HL-60 (cell line): ENCODE data around the gene TMEM237.
"Not testable (repeated sequence)": the region's sequence is repeated elsewhere in the genome, so short reads cannot be mapped to it uniquely, and the experiment has no call there.

ENCODE experiments used
- DNase-seq, 2 experiments: peaks; one replicate each; pipeline ENCODE4 v3.0.0-alpha.2; 2010 to 2020; ENCODE audit warnings: low read depth in 1 of 2, low spot score in 1 of 2
- H3K27ac ChIP-seq: fragments of 250-450 bp; sonication (Bioruptor Pico); replicated peaks from 2 replicates; pipeline ENCODE4 v1.5.1; 2020; ENCODE audit warnings: mild to moderate bottlenecking, moderate library complexity
- H3K27me3 ChIP-seq: fragments of 250-450 bp; sonication (Bioruptor Pico); 2 replicates; pipeline ENCODE4 v1.5.1; 2021; ENCODE audit warnings: mild to moderate bottlenecking, moderate library complexity; ENCODE audit not compliant: insufficient read depth, poor library complexity, severe bottlenecking
- H3K4me3 ChIP-seq: replicated peaks from 2 replicates; pipeline ENCODE4 v1.5.1; 2011; ENCODE audit warnings: mild to moderate bottlenecking, control low read depth, low read length; ENCODE audit not compliant: insufficient read depth
- GABPA ChIP-seq: IDR thresholded peaks from 2 replicates; pipeline ENCODE4 v1.6.1; 2012; ENCODE audit warnings: low read depth
- POLR2AphosphoS5 ChIP-seq: IDR thresholded peaks from 2 replicates; pipeline ENCODE4 v1.6.1; 2012; ENCODE audit warnings: low read depth
- SPI1 ChIP-seq: IDR thresholded peaks from 2 replicates; pipeline ENCODE4 v1.6.1; 2012; ENCODE audit warnings: low read depth, mild to moderate bottlenecking, borderline replicate concordance
- TF ChIP-seq, protein P1 (sequence below): IDR thresholded peaks from one replicate; pipeline ENCODE4 v1.5.1; 2011; ENCODE audit warnings: low read length, control low read depth, inconsistent platforms; ENCODE audit not compliant: insufficient read depth
- TF ChIP-seq, protein P2 (sequence below): IDR thresholded peaks from 2 replicates; pipeline ENCODE4 v1.6.1; 2012; ENCODE audit warnings: low read depth; ENCODE audit not compliant: insufficient replicate concordance

The TMEM237 gene

DNA sequence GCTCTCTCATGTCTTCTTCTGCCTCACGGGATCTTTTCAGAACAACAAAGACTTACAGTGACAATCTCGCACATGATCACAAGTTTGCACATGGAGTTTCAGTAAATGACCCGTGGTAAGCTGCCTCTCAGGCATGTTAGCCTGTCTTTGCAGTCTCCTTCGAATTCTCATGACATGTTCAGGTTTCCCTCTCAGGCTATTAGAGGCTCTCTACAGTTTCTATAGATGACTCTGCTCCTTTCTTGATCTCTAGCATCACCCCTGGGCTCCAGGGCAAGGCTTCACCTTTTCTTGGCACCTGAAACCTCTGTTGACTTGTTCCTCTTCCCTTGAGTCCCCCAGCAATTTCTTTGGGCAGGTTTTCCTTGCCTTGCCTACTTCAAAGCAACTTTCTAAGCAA, 32.2 kb upstream of the TMEM237 start:
- H3K27ac ChIP-seq: no peak overlapping the region
- DNase-seq: no peak
- H3K27me3 ChIP-seq: no peaks in the 10 kb centered on the region
- no peak overlapping the region for H3K4me3 ChIP-seq
- TF ChIP-seq POLR2AphosphoS5 (no peak), GABPA (no peak)
- TF ChIP-seq, protein P1, sequence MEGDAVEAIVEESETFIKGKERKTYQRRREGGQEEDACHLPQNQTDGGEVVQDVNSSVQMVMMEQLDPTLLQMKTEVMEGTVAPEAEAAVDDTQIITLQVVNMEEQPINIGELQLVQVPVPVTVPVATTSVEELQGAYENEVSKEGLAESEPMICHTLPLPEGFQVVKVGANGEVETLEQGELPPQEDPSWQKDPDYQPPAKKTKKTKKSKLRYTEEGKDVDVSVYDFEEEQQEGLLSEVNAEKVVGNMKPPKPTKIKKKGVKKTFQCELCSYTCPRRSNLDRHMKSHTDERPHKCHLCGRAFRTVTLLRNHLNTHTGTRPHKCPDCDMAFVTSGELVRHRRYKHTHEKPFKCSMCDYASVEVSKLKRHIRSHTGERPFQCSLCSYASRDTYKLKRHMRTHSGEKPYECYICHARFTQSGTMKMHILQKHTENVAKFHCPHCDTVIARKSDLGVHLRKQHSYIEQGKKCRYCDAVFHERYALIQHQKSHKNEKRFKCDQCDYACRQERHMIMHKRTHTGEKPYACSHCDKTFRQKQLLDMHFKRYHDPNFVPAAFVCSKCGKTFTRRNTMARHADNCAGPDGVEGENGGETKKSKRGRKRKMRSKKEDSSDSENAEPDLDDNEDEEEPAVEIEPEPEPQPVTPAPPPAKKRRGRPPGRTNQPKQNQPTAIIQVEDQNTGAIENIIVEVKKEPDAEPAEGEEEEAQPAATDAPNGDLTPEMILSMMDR: no peak
- TF ChIP-seq, protein P2, sequence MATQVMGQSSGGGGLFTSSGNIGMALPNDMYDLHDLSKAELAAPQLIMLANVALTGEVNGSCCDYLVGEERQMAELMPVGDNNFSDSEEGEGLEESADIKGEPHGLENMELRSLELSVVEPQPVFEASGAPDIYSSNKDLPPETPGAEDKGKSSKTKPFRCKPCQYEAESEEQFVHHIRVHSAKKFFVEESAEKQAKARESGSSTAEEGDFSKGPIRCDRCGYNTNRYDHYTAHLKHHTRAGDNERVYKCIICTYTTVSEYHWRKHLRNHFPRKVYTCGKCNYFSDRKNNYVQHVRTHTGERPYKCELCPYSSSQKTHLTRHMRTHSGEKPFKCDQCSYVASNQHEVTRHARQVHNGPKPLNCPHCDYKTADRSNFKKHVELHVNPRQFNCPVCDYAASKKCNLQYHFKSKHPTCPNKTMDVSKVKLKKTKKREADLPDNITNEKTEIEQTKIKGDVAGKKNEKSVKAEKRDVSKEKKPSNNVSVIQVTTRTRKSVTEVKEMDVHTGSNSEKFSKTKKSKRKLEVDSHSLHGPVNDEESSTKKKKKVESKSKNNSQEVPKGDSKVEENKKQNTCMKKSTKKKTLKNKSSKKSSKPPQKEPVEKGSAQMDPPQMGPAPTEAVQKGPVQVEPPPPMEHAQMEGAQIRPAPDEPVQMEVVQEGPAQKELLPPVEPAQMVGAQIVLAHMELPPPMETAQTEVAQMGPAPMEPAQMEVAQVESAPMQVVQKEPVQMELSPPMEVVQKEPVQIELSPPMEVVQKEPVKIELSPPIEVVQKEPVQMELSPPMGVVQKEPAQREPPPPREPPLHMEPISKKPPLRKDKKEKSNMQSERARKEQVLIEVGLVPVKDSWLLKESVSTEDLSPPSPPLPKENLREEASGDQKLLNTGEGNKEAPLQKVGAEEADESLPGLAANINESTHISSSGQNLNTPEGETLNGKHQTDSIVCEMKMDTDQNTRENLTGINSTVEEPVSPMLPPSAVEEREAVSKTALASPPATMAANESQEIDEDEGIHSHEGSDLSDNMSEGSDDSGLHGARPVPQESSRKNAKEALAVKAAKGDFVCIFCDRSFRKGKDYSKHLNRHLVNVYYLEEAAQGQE: no peak

DNA sequence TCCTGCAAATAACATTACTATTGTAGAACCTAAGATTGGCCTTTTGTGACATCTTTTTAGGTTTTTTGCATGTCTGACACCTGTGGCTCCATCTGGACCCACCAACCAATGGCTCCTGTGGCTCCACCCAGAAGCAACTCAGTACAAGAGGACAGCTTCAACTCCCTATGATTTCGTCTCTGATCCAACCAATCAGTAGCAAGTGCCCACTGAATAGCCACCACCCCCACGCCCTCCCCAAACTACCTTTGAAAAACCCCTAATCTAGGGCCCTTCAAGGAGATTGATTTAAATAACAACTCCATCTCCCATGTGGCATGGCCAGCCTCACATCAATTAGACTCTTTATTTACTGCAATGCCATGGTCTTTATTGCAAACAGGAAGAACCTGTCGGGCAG, 31.5 kb upstream of the TMEM237 start:
- no peak for DNase-seq

DNA sequence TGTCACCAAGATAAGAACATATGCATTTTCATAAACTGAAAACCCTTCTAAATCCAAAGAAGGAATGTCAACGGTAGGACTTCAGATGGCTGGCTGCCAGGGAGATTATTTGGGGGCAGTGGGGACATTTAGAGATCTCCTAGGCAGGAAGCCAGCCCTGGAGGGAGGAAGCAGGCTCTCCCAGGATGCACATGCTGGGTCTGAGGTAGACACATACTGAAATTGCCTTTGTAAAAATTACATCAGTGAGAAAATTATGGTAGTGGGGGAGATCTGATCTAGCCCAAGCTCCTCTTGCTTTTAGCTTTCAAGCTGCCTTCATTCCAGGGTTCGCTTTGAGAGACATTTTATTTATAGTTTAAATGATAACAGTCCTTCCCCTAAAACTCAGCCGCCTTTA, 31.0 kb upstream of the TMEM237 start:
- Histone ChIP-seq H3K4me3 (no peak overlapping the region), H3K27ac (no peak overlapping the region), H3K27me3 (no peaks in the 10 kb centered on the region)
- no peak for TF ChIP-seq GABPA
- no peak for DNase-seq

More for the DNA sequence above, 31.5 kb upstream of the TMEM237 start:
- no peaks in the 10 kb centered on the region for H3K27me3 ChIP-seq
- no peak overlapping the region for H3K27ac ChIP-seq
- H3K4me3 ChIP-seq: no peak overlapping the region
- no peak for TF ChIP-seq SPI1
- TF ChIP-seq GABPA: no peak
- no peak for TF ChIP-seq POLR2AphosphoS5
- TF ChIP-seq, protein P2: no peak
- TF ChIP-seq, protein P1: no peak

DNA sequence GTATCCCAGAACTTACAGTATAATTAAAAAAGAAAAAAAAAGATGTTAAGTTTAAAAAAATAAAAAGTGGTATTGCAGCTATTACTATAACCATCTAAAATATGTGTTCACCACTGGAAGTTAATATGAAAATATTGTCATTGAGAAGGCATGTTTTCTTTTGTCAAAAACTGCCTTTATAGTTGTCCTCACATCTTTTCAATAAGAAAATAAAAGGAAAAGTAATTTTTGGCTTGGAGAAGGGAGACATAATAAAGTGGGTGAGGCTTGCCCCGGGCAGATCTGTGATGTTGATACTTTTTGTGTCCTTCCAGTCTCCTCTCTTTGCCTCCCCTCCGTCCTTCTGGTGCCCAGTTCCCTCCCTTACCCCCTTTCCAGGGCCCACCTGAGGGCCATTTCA, 30.2 kb upstream of the TMEM237 start:
- no peak for TF ChIP-seq GABPA
- TF ChIP-seq SPI1: no peak
- no peak for TF ChIP-seq POLR2AphosphoS5
- TF ChIP-seq, protein P1: no peak
- TF ChIP-seq, protein P2: no peak
- DNase-seq: no peak
- Histone ChIP-seq H3K4me3 (no peak overlapping the region), H3K27me3 (no peaks in the 10 kb centered on the region), H3K27ac (no peak overlapping the region)

DNA sequence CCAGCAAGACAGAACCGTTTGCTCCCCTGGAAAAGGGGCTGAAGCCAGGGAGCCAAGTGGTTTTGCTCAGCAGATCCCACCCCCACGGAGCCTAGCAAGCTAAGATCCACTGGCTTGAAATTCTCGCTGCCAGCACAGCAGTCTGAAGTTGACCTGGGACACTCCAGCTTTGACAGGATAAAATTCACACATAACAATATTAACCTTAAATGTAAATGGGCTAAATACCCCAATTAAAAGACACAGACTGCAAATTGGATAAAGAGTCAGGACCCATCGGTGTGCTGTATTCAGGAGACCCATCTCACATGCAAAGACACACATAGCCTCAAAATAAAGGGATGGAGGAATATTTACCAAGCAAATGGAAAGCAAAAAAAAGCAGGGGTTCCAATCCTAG, 27.9 kb upstream of the TMEM237 start:
- H3K4me3 ChIP-seq, DNase-seq, H3K27me3 ChIP-seq, H3K27ac ChIP-seq: not testable (repeated sequence)
